Testis (tissue), 2 donors: ENCODE measurements around the gene ANKRD63.

ENCODE experiments used
- POLR2A ChIP-seq: fragments of 450-650 bp; IDR thresholded peaks from one replicate; pipeline ENCODE4 v1.6.1; 2017; ENCODE audit warnings: antibody characterized with exemption, mild to moderate bottlenecking, moderate library complexity
- TF ChIP-seq, protein P1 (sequence below), 3 experiments: fragments of 450-650 bp in 2 of 3; fragments of 200-600 bp in 1 of 3; sonication (generic) in 1 of 3; IDR thresholded peaks; one replicate each; pipeline ENCODE4 v1.5.1; 2016 to 2019; ENCODE audit warnings: antibody characterized with exemption in 3 of 3, mild to moderate bottlenecking in 2 of 3, moderate library complexity in 1 of 3

DNA sequence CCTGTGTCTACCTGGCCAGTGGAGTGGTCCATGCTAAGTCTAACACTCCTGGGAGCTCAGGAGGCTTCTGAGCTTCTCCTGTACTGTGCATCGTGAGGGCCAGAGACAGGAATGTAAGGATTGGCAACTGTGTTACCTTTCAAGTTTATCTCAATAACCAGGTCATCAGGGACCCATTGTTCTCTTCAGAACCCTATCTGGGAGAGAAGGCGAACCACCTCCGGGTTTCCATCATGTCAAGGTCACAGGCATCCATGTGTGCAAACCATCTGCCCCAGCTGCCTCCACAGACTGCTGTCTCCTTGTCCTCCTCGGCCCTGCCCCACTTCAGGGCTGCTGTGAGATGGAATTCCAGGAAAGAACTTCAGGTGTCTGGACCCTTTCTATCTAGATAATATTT, 5.9 kb downstream of the ANKRD63 start:
- TF ChIP-seq, protein P1, sequence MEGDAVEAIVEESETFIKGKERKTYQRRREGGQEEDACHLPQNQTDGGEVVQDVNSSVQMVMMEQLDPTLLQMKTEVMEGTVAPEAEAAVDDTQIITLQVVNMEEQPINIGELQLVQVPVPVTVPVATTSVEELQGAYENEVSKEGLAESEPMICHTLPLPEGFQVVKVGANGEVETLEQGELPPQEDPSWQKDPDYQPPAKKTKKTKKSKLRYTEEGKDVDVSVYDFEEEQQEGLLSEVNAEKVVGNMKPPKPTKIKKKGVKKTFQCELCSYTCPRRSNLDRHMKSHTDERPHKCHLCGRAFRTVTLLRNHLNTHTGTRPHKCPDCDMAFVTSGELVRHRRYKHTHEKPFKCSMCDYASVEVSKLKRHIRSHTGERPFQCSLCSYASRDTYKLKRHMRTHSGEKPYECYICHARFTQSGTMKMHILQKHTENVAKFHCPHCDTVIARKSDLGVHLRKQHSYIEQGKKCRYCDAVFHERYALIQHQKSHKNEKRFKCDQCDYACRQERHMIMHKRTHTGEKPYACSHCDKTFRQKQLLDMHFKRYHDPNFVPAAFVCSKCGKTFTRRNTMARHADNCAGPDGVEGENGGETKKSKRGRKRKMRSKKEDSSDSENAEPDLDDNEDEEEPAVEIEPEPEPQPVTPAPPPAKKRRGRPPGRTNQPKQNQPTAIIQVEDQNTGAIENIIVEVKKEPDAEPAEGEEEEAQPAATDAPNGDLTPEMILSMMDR (IDR thresholded peaks at IDR 0.05): no peak
- TF ChIP-seq POLR2A: no peak
